Stimulated activated CD8-positive, alpha-beta memory T cell treated with anti-CD3 and anti-CD28 coated beads, Interleukin-12 subunit alpha, Interleukin-12 subunit beta, amount 100 ng/mL, for 1 hour (primary cell): ENCODE data around the gene USP7.
A peak's percentile ranks its signal among the peaks of the same experiment; 100 is the strongest.
"Not testable (repeated sequence)": the region's sequence is repeated elsewhere in the genome, so short reads cannot be mapped to it uniquely, and the experiment has no call there.

Experiments used
- DNase-seq: peaks from one replicate; pipeline ENCODE4 v3.0.0-alpha.2; 2020; ENCODE audit warnings: low read depth

The USP7 gene

GRCh38 chr16:8963821-8964441 is at the start of gene USP7:
TSS of gene USP7 (minus strand) at chr16:8963906. CDS start at chr16:8963285, 621 bp downstream.
- DNase-seq: peak; percentile 88

GRCh38 chr16:9013508-9013864 is 49.8 kb upstream of the USP7 start:
- DNase-seq: no peak

GRCh38 chr16:9012848-9013507 is 49.3 kb upstream of the USP7 start:
- DNase-seq: no peak

- no peak for DNase-seq
Observed at GRCh38 chr16:9012330-9012729, 48.6 kb upstream of the USP7 start.

- DNase-seq: peak; percentile 52
Observed at GRCh38 chr16:9008601-9009260, 45.0 kb upstream of the USP7 start.

GRCh38 chr16:9007177-9007794 is 43.6 kb upstream of the USP7 start:
- DNase-seq: no peak

- no peak for DNase-seq
Observed at GRCh38 chr16:9004183-9004582, 40.5 kb upstream of the USP7 start.

GRCh38 chr16:9003763-9004162 is 40.1 kb upstream of the USP7 start:
- no peak for DNase-seq

- DNase-seq: no peak
Observed at GRCh38 chr16:9003322-9003721, 39.6 kb upstream of the USP7 start.

- DNase-seq: no peak
Observed at GRCh38 chr16:9002042-9002441, 38.3 kb upstream of the USP7 start.

- DNase-seq: no peak
Observed at GRCh38 chr16:9000664-9001063, 37.0 kb upstream of the USP7 start.

GRCh38 chr16:8999800-9000199 is 36.1 kb upstream of the USP7 start:
- DNase-seq: no peak

- DNase-seq: no peak
Observed at GRCh38 chr16:8998108-8998507, 34.4 kb upstream of the USP7 start.

GRCh38 chr16:8996891-8997290 is 33.2 kb upstream of the USP7 start:
- DNase-seq: no peak

GRCh38 chr16:8990445-8990844 is 26.7 kb upstream of the USP7 start:
- no peak for DNase-seq

GRCh38 chr16:8989099-8989878 is 25.6 kb upstream of the USP7 start:
- no peak for DNase-seq

- no peak for DNase-seq
Observed at GRCh38 chr16:8986818-8987191, 23.1 kb upstream of the USP7 start.

- DNase-seq: no peak
Observed at GRCh38 chr16:8986111-8986510, 22.4 kb upstream of the USP7 start.

- DNase-seq: no peak
Observed at GRCh38 chr16:8982816-8983215, 19.1 kb upstream of the USP7 start.

- not testable (repeated sequence) for DNase-seq
Observed at GRCh38 chr16:8981901-8982300, 18.2 kb upstream of the USP7 start.

- not testable (repeated sequence) for DNase-seq
Observed at GRCh38 chr16:8976189-8976588, 12.5 kb upstream of the USP7 start.

GRCh38 chr16:8975039-8975438 is 11.3 kb upstream of the USP7 start:
- DNase-seq: no peak
